HG02970 (cell line): ENCODE results near the gene TNNT3.

Source experiments
- ATAC-seq: cut with Tn5 transposase; IDR thresholded peaks from one replicate; pipeline ENCODE4 v1.9.1; 2021; ENCODE audit warnings: mild to moderate bottlenecking, moderate library complexity, moderate number of reproducible peaks; ENCODE audit not compliant: unreplicated experiment, low FRiP score

TNNT3 gene

DNA sequence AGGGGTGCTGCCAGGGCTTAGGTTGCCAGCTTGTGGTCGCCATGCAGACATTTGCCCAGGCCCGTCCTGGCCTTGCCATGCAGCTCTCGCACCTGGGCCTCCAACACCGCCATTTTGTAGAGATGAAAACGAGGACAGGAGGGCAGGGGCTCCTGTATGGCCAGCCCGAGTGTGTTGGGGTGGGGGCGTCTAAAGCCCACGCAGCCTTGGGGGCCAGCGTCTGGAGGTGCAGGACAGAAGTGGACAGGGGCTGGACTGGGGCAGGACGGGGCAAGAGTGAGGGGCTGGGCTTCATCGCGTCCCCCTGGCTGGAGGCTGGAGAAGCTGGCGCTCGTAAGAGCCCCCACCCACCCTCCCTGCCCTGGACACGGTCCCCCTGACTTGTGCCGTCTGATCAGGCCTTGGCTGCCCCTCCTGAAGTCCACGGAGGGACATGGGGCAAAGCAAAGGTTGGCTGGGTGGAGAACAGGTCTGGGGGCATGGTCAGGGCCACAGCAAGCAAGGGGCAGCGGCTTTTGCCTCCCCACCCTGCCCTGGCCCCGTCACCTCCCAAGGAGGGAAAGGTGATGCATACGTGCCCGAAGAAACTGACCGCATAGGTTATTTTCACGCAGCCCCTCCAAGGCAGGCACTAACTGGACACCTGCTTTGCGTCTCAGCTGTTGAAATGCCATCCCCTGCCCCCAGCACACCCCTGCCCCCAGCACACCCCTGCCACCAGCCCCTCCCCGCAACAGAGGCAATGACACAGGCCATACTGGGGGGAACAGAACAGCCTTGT is 815 bp downstream of the TNNT3 start:
- no peak for ATAC-seq

DNA sequence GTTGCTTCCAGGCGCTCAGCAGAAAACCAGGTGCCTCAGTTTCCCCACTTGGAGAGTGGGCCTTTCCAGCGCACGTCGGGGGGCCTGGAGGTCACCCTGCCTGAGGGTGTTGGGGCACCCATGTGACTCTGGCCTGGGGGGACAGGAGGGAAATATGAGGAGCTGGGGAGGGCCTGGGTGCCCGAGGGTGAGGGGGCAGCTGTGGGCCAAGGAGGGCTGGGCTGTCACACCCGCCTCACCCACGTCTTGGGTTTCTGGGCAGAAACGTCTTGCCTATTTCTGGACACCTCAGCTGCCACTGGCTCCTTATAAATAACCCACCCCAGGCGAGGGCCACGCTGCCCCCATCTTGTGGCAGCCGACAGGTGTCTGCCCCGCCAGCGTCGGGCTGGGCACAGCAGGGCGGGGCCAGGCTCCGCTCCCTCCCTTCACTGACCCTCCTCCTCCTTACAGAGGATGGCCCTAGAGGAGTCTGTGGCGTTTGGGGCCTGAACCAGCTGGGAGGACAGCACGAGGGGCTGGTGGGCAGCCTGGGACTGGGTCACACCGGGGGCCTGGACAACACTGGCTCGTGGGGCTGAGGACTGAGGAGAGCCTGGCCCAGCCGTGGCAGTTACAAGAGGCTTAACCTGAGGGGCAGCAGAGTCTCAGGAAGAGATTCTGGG is 1.5 kb downstream of the TNNT3 start:
- ATAC-seq, result no peak

- no peak for ATAC-seq
Measured at GRCh38 chr11:1921574-1922141, 2.2 kb downstream of the TNNT3 start.

GRCh38 chr11:1922481-1923081 is 3.1 kb downstream of the TNNT3 start:
- ATAC-seq, result no peak

DNA sequence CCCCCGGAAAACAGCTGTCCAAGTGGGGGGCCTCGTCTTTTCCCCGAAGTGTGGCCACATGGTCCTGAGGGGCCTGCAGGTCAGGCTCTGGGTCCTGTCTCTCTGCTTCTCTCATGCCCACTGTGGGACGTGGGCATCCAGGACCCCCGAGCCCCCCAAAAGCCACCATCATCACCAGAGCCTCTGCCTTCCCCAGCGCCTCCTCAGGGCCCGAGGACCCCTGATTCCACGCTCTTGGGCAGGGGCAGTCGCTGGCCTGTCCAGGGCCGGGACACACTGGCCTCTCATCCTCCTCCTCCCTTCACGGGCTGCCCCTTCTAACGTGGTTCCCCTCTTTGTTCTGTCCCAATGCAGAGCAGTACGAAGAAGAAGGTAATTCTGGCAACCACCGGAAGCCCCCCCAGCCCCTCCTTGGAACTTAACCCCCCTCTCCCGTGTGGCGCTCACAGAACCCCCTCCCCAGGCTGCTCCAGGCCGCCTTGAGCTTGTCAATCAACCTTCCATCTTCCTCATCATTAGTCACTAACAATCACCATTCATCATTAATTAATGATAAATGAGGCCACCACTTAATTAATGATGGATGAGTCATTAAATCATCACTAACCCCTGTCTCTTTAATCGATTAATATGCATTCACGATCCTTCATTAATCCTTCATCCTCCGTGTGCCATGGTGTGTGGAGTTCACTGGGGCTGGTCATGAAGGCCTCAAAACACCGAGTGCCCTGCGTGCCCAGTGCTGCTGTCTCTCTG is 3.9 kb downstream of the TNNT3 start:
- ATAC-seq, result no peak

- ATAC-seq, result no peak
Measured at GRCh38 chr11:1924181-1924580, 4.7 kb downstream of the TNNT3 start.

- no peak for ATAC-seq
Measured at GRCh38 chr11:1924646-1925372, 5.3 kb downstream of the TNNT3 start.

DNA sequence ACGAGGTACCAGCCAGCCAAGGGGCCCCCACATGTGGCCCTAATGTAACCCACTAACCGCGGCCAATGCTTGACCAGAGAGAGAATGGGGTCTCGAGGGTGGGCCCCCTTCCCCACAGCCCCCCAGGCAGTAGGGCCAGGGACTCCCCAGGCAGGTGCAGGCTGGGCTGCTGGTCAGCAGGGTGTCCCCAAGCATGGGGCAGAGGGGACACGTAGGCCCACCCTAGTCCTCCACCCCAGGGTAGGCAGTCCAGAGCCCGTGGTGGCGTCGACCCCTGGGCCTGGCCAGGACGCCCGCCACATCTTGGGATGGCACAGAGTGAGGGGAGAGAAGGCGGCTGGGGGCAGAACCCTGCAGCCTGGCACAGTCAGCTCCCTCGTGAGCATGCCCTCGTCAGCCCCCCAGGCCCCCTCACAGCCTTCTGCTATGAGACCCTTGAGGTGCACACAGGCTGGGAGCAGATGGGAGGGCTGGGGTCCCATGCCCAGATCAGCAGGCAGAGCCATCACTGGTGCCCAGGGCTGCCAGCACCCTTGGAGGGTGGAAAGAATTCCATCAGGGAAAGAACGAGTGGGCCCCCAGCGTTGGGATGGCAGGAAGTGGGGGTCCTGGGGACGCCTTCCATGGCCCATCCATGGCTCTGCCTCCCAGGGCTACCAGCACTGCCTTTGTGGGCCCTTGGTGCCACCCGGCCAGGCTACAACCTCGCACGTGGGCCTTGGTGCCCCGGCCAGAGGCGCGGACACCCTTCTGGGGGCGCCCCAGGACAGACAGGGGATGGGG is 6.1 kb downstream of the TNNT3 start:
- no peak for ATAC-seq

- ATAC-seq, result no peak
Measured at GRCh38 chr11:1926156-1927025, 6.9 kb downstream of the TNNT3 start.

GRCh38 chr11:1927026-1927847 is 7.7 kb downstream of the TNNT3 start:
- ATAC-seq, result no peak

DNA sequence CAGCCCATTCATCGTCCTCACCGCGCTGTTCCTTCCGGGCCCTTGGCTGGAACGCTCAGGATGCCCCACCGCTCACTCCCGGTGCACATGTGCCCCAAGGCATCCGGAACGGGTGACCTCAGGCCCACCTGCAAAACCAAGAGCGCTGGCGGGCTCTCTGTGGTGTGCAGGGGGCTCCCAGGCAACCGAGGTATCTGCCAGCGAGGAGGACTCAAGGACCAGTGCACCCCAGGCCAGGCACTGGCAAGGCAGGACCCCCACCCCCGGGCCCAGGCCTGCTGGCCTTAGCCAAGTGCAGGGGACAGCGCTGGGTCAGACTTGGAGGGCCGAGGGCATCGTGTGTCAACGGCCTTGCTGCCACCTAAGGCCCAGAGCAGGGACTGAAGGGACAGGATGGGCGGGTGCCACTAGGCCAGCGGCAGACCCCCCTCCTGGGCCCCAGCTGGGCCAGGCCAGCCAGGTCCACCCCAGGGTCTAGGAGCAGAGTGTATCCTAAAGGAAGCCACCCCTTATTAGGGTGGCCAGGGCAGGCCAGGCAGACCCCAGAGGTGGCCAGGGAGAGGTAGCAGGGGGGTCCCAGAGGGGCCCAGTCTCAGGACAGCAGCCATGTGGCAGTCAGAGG is 8.5 kb downstream of the TNNT3 start:
- no peak for ATAC-seq

DNA sequence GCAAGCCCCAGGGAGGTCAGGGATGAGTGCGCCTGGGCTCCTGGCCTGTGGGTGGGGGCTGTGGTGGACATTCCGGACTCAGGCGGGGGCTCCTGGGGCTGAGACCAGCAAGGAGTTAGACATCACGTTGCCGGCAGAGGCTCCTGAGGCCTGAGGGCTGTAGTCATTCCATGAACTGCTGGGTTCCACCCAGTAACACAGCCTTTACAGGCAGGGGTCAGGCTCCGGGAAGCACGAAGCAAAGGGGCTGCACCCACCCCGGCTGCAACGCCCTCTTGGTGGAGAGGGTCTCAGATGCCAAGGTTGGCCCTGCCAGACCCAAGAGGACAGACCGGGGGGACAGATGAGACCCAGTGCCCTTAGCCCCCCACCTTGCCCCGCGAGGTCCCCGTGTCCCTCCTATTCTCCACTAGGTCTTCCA is 9.0 kb downstream of the TNNT3 start:
- ATAC-seq, result no peak

GRCh38 chr11:1928891-1929541 is 9.5 kb downstream of the TNNT3 start:
- ATAC-seq, result no peak

DNA sequence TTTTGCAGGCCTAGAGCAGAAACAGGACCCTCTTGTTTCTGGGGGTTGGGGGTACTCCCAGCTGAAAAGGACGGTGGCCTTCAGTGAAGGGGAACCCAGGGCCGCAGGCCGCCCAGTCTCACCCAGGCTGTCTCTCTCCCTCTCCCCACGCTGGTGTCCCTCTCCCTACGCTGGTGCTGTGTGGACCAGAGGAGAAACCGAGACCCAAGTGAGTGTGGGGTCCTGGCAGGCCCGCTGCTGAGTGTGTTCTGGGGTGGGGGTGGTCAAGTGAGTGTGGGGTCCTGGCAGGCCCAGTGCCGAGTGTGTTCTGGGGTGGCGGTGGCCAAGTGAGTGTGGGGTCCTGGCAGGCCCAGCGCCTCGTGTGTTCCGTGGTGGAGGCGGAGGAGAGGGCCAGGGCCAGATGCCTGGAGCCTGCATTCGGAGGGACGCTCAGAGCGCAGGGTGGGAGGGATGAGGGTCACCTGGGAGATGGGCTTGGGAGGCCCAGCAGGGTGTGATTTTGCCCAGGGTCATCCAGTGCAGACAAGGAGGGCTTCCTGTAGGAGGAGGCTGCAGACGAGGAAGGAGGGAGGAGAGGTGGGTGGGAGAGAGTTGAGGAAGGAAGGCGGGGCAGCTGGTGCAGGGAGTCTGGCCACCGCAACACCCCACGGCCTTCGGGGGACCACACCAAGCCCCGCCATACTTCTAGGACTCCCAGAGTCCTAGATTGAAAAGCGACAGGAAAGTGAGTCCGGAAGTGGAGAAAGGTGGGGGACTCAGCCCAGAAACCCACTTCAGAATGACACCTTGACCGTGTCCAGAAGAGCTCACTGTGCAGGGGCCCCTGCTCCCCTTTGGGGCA is 10.3 kb downstream of the TNNT3 start:
- ATAC-seq, result no peak

GRCh38 chr11:1930462-1930830 is 10.9 kb downstream of the TNNT3 start:
- ATAC-seq, result no peak
